HepG2 (cell line): ENCODE results near the gene CYP4A22. TPM values are rescaled to one million over a fixed set of nuclear protein-coding genes. Genes with fewer than 3 reads are reported as not detected.

Experiments used
- BRCA1 ChIP-seq: sonication (generic); formaldehyde crosslinking; IDR thresholded peaks from 2 replicates; pipeline ENCODE4 v1.4.0; 2020; ENCODE audit warnings: missing genetic modification reagents
- DDIT3 ChIP-seq: sonication (generic); formaldehyde crosslinking; IDR thresholded peaks from 2 replicates; pipeline ENCODE4 v1.4.0; 2020; ENCODE audit warnings: mild to moderate bottlenecking, missing genetic modification reagents
- HMGXB4 ChIP-seq, 2 experiments: sonication (generic) in 1 of 2; formaldehyde crosslinking in 1 of 2; IDR thresholded peaks; 2 replicates each; pipeline versions ENCODE4 v1.4.0 to v1.6.1; 2018 to 2020; ENCODE audit warnings: missing genetic modification reagents in 2 of 2, borderline replicate concordance in 1 of 2, low read depth in 1 of 2, mild to moderate bottlenecking in 1 of 2, missing biosample characterization in 1 of 2
- HNRNPLL ChIP-seq: fragments of 200-400 bp; formaldehyde crosslinking; IDR thresholded peaks from 2 replicates; pipeline ENCODE4 v1.6.1; 2017; ENCODE audit warnings: mild to moderate bottlenecking, low read depth, low read length; ENCODE audit not compliant: poor library complexity, severe bottlenecking
- HOXA5 ChIP-seq: sonication (generic); formaldehyde crosslinking; IDR thresholded peaks from 2 replicates; pipeline ENCODE4 v1.4.0; 2020; ENCODE audit warnings: missing genetic modification reagents
- MED8 ChIP-seq: sonication (generic); formaldehyde crosslinking; IDR thresholded peaks from 2 replicates; pipeline ENCODE4 v1.8.1; 2023; ENCODE audit warnings: mild to moderate bottlenecking, missing genetic modification reagents; ENCODE audit not compliant: insufficient replicate concordance
- MEF2D ChIP-seq: sonication (generic); formaldehyde crosslinking; IDR thresholded peaks from 2 replicates; pipeline ENCODE4 v1.5.1; 2020; ENCODE audit warnings: mild to moderate bottlenecking, missing genetic modification reagents
- MTA1 ChIP-seq: sonication (generic); formaldehyde crosslinking; IDR thresholded peaks from 2 replicates; pipeline ENCODE4 v1.4.0; 2020; ENCODE audit warnings: missing genetic modification reagents, mild to moderate bottlenecking, borderline replicate concordance
- NR1H2 ChIP-seq: sonication (generic); formaldehyde crosslinking; IDR thresholded peaks from 2 replicates; pipeline ENCODE4 v1.8.1; 2022; ENCODE audit warnings: low read depth, missing genetic modification reagents, borderline replicate concordance
- NR2F1 ChIP-seq, 2 experiments: fragments of 450-650 bp in 1 of 2; formaldehyde crosslinking in 1 of 2; IDR thresholded peaks; 2 replicates each; pipeline versions ENCODE4 v1.5.0 to v1.6.1; 2016 to 2020; ENCODE audit warnings: mild to moderate bottlenecking in 1 of 2, missing compliant biosample characterization in 1 of 2, missing genetic modification reagents in 1 of 2, moderate library complexity in 1 of 2
- RBM22 ChIP-seq: fragments of 200-400 bp; formaldehyde crosslinking; optimal IDR thresholded peaks from 2 replicates; pipeline ENCODE3; 2017; ENCODE audit warnings: mild to moderate bottlenecking, low read length, moderate library complexity
- REST ChIP-seq, 2 experiments: IDR thresholded peaks; 2 replicates each; pipeline ENCODE4 v1.6.1; 2011 to 2012; ENCODE audit warnings: low read length in 2 of 2, borderline replicate concordance in 1 of 2, low read depth in 1 of 2, mild to moderate bottlenecking in 1 of 2, moderate library complexity in 1 of 2
- TBP ChIP-seq: sonication (generic); formaldehyde crosslinking; IDR thresholded peaks from 2 replicates; pipeline ENCODE4 v1.5.0; 2020; ENCODE audit warnings: missing genetic modification reagents
- ZBTB38 ChIP-seq: sonication (generic); formaldehyde crosslinking; IDR thresholded peaks from 2 replicates; pipeline ENCODE4 v1.5.1; 2020; ENCODE audit warnings: mild to moderate bottlenecking, missing genetic modification reagents
- ZEB1 ChIP-seq: IDR thresholded peaks from 2 replicates; pipeline ENCODE4 v1.6.1; 2012; ENCODE audit warnings: mild to moderate bottlenecking, low read depth, inconsistent platforms; ENCODE audit not compliant: insufficient replicate concordance
- ZMYM4 ChIP-seq: sonication (generic); formaldehyde crosslinking; IDR thresholded peaks from 2 replicates; pipeline ENCODE4 v1.8.1; 2023; ENCODE audit warnings: mild to moderate bottlenecking, missing genetic modification reagents
- ZNF329 ChIP-seq: sonication (generic); formaldehyde crosslinking; IDR thresholded peaks from 2 replicates; pipeline ENCODE4 v1.9.0; 2021; ENCODE audit warnings: low read depth, mild to moderate bottlenecking, missing genetic modification reagents
- ZNF44 ChIP-seq: sonication (generic); formaldehyde crosslinking; IDR thresholded peaks from 2 replicates; pipeline ENCODE4 v1.5.1; 2020; ENCODE audit warnings: mild to moderate bottlenecking, missing genetic modification reagents
- ZNF678 ChIP-seq: sonication (generic); formaldehyde crosslinking; IDR thresholded peaks from 2 replicates; pipeline ENCODE4 v1.4.0; 2020; ENCODE audit warnings: mild to moderate bottlenecking, missing genetic modification reagents
- ZNF790 ChIP-seq: sonication (generic); formaldehyde crosslinking; IDR thresholded peaks from 2 replicates; pipeline ENCODE4 v1.8.0; 2022; ENCODE audit warnings: missing genetic modification reagents, mild to moderate bottlenecking, borderline replicate concordance
- ZSCAN31 ChIP-seq: sonication (generic); formaldehyde crosslinking; IDR thresholded peaks from 2 replicates; pipeline ENCODE4 v1.5.0; 2020; ENCODE audit warnings: low read depth, mild to moderate bottlenecking, missing genetic modification reagents
- polyA plus RNA-seq, 8 experiments: library from polyadenylated mRNA; depleted of rRNA in 3 of 8; stranded (reverse) in 7 of 8; unstranded in 1 of 8; fragments of >200 nt; fragmentation: Illumina TruSeq in 4 of 8; extraction: Trizol in 4 of 8; gene quantifications; 2 replicates each; pipeline versions ENCODE4 v1.2.1 to v1.2.3, GENCODE V29; 2011 to 2016; ENCODE audit warnings: low read depth in 4 of 8, missing spikeins in 1 of 8, mixed read lengths in 1 of 8; ENCODE audit not compliant: insufficient read depth in 1 of 8
- total RNA-seq, 5 experiments: library from RNA; depleted of rRNA; stranded (reverse); fragments of >200 nt; fragmentation: Illumina TruSeq; extraction: Trizol; gene quantifications; 2 replicates each; pipeline ENCODE4 v1.2.3, GENCODE V29; 2016; ENCODE audit warnings: low read depth in 1 of 5

Gene CYP4A22
- total and polyA plus RNA-seq, 2 of the 13 experiments (the other 11 are each of a cell fraction or from before 2014, with no cell fraction given): not detected

GRCh38 chr1:47192458-47193384 is 55.5 kb downstream of the CYP4A22 start (continued):
- TF ChIP-seq HMGXB4 (CRISPR knock-in tag; IDR thresholded peaks at IDR 0.05; ENCODE audit: borderline replicate concordance in 1 of 2, low read depth in 1 of 2) (peak in 1 of 2 experiments; percentile 90; a peak in 2 of 4 replicates), ZNF678 (CRISPR knock-in tag) (no peak), BRCA1 (CRISPR knock-in tag) (no peak), ZNF790 (CRISPR knock-in tag) (no peak; the same call in 1 of the 2 replicates), RBM22 (no peak), ZSCAN31 (CRISPR knock-in tag) (peak; percentile 71; the same call in 1 of the 2 replicates), ZEB1 (peak; percentile 59), ZNF329 (CRISPR knock-in tag) (no peak), DDIT3 (no peak), NR1H2 (CRISPR knock-in tag) (no peak), HOXA5 (CRISPR knock-in tag) (no peak; the same call in 1 of the 2 replicates), ZNF44 (CRISPR knock-in tag) (no peak), HNRNPLL (no peak), ZBTB38 (CRISPR knock-in tag) (no peak), REST (IDR thresholded peaks at IDR 0.05; ENCODE audit: borderline replicate concordance in 1 of 2, low read depth in 1 of 2, low read length in 2 of 2) (no peak), NR2F1 (CRISPR knock-in tag; IDR thresholded peaks at IDR 0.05) (no peak), MTA1 (CRISPR knock-in tag) (no peak), ZMYM4 (CRISPR knock-in tag) (peak; percentile 44; the same call in 1 of the 2 replicates), MED8 (CRISPR knock-in tag) (peak; percentile 64), TBP (no peak), MEF2D (CRISPR knock-in tag) (peak; percentile 74; the same call in 1 of the 2 replicates)
